ENCODE results near the gene RYR1. TPM values are rescaled to one million over a fixed set of nuclear protein-coding genes. Genes with fewer than 3 reads are reported as not detected.
"Not testable (repeated sequence)": the region's sequence is repeated elsewhere in the genome, so short reads cannot be mapped to it uniquely, and the experiment has no call there.

Gene RYR1
- polyA plus RNA-seq, 4 donors: 0.81 to 2.3 TPM; not detected in 2

DNA sequence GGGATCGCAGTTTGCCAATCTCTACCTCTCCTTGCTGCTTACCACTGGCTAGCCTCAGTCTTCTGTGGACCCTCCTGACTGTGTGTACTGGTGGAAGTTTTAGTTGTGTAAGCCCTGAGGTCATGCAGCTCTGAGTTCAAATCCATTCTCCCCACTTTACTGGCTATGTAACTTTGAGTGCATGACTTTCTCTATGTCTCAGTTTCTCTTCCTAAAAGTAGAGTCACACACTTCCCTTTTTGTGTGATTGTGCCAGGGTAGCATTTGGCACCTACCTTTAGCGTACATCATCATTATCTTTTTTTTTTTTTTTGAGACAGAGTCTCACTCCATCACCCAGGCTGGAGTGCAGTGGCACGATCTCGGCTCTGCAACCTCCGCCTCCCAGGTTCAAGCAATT, 113.9 kb downstream of the RYR1 start:
- Histone ChIP-seq H3K27ac (ENCODE audit: low read depth in 1 of 3, low read length in 2 of 3) (no peak overlapping the region), H3K36me3 (ENCODE audit: control insufficient read depth in 3 of 3, insufficient read depth in 2 of 3, low read depth in 1 of 3, low read length in 3 of 3) (no peaks in the 10 kb centered on the region), H3K4me3 (ENCODE audit: low read depth in 1 of 3, low read length in 3 of 3) (no peak overlapping the region), H3K9me3 (ENCODE audit: control insufficient read depth in 2 of 2, insufficient read depth in 1 of 2, low read depth in 1 of 2, low read length in 1 of 2) (no peaks in the 10 kb centered on the region), H3K4me1 (ENCODE audit: control insufficient read depth in 3 of 3, insufficient read depth in 2 of 3, low read depth in 1 of 3, low read length in 2 of 3) (no peaks in the 10 kb centered on the region), H3K27me3 (ENCODE audit: control insufficient read depth in 3 of 3, insufficient read depth in 3 of 3, low read length in 3 of 3) (peaks cover 0 to 12% (median 0%) of the 10 kb centered on the region in 3 donors)
- no peak for FAIRE-seq
- 88 to 92% (median 89%) methylated on average over 5 of the region's 5 CpGs for WGBS, 3 donors
- no peak for DNase-seq

GRCh38 chr19:38549061-38549460, 115.6 kb downstream of the RYR1 start:
- WGBS, 3 donors: 79 to 92% (median 86%) methylated on average over 5 of the region's 5 CpGs
- H3K9me3 ChIP-seq (ENCODE audit: control insufficient read depth in 2 of 2, insufficient read depth in 1 of 2, low read depth in 1 of 2, low read length in 1 of 2): no peaks in the 10 kb centered on the region
- no peaks in the 10 kb centered on the region for H3K4me1 ChIP-seq (ENCODE audit: control insufficient read depth in 3 of 3, insufficient read depth in 2 of 3, low read depth in 1 of 3, low read length in 2 of 3)
- H3K4me3 ChIP-seq (ENCODE audit: low read depth in 1 of 3, low read length in 3 of 3): no peak overlapping the region
- no peaks in the 10 kb centered on the region for H3K36me3 ChIP-seq (ENCODE audit: control insufficient read depth in 3 of 3, insufficient read depth in 2 of 3, low read depth in 1 of 3, low read length in 3 of 3)
- peaks cover 0 to 3% (median 0%) of the 10 kb centered on the region in 3 donors for H3K27me3 ChIP-seq (ENCODE audit: control insufficient read depth in 3 of 3, insufficient read depth in 3 of 3, low read length in 3 of 3)
- FAIRE-seq (no peak), DNase-seq (no peak)
- H3K27ac ChIP-seq (ENCODE audit: low read depth in 1 of 3, low read length in 2 of 3): no peak overlapping the region

GRCh38 chr19:38549942-38550341, 116.5 kb downstream of the RYR1 start:
- H3K27me3 ChIP-seq (ENCODE audit: control insufficient read depth in 3 of 3, insufficient read depth in 3 of 3, low read length in 3 of 3): peaks cover 0 to 3% (median 0%) of the 10 kb centered on the region in 3 donors
- no peaks in the 10 kb centered on the region for H3K36me3 ChIP-seq (ENCODE audit: control insufficient read depth in 3 of 3, insufficient read depth in 2 of 3, low read depth in 1 of 3, low read length in 3 of 3)
- no peaks in the 10 kb centered on the region for H3K9me3 ChIP-seq (ENCODE audit: control insufficient read depth in 2 of 2, insufficient read depth in 1 of 2, low read depth in 1 of 2, low read length in 1 of 2)
- no peaks in the 10 kb centered on the region for H3K4me1 ChIP-seq (ENCODE audit: control insufficient read depth in 3 of 3, insufficient read depth in 2 of 3, low read depth in 1 of 3, low read length in 2 of 3)
- H3K4me3 ChIP-seq (ENCODE audit: low read depth in 1 of 3, low read length in 3 of 3): no peak overlapping the region
- 72 to 83% (median 76%) methylated on average over 4 of the region's 4 CpGs for WGBS, 3 donors
- H3K27ac ChIP-seq (ENCODE audit: low read depth in 1 of 3, low read length in 2 of 3): no peak overlapping the region
- no peak for DNase-seq
- no peak for FAIRE-seq

GRCh38 chr19:38550376-38550775, 116.9 kb downstream of the RYR1 start:
- H3K27me3 ChIP-seq (ENCODE audit: control insufficient read depth in 3 of 3, insufficient read depth in 3 of 3, low read length in 3 of 3): peaks cover 0 to 3% (median 0%) of the 10 kb centered on the region in 3 donors
- no peaks in the 10 kb centered on the region for H3K9me3 ChIP-seq (ENCODE audit: control insufficient read depth in 2 of 2, insufficient read depth in 1 of 2, low read depth in 1 of 2, low read length in 1 of 2)
- H3K36me3 ChIP-seq (ENCODE audit: control insufficient read depth in 3 of 3, insufficient read depth in 2 of 3, low read depth in 1 of 3, low read length in 3 of 3): no peaks in the 10 kb centered on the region
- no peak for DNase-seq
- no peak for FAIRE-seq
- H3K27ac ChIP-seq (ENCODE audit: low read depth in 1 of 3, low read length in 2 of 3): no peak overlapping the region
- WGBS, 3 donors: 31 to 74% (median 44%) methylated on average over 3 of the region's 3 CpGs
- H3K4me3 ChIP-seq (ENCODE audit: low read depth in 1 of 3, low read length in 3 of 3): no peak overlapping the region
- no peaks in the 10 kb centered on the region for H3K4me1 ChIP-seq (ENCODE audit: control insufficient read depth in 3 of 3, insufficient read depth in 2 of 3, low read depth in 1 of 3, low read length in 2 of 3)

DNA sequence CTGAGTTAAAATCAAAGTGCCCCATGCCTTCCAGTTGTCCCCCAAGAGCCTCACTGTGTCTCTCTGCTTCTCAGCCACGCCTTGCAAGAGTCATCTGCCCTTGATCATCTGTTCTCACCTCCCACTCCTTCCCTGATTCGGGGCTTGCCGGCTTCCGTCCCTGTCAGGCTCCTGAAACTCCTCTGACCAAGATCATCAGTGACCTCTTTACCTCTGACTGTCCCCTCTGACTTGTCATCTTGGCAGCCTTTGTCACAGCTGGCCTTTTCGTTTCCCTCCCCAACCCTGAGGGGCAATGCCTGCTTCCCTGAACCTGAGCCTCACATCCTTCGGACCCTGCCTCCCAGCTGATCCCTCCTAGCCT, 117.9 kb downstream of the RYR1 start:
- no peak for FAIRE-seq

DNA sequence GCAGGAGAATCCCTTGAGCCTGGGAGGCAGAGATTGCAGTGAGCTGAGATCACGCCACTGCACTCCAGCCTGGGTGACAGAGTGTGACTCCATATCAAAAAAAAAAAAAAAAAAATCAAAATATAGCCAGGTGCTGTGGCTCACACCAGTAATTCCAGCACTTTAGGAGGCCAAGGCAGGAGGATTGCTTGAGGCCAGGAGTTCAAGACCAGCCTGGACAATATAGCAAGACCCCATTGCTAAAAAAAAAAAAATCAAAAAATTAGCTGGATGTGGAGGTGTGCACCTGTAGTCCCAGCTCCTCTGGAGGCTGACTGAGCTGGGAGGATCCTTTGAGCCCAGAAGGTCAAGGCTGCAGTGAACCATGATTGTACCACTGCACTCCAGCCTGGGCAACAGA, 119.7 kb downstream of the RYR1 start:
- not testable (repeated sequence) for H3K9me3 ChIP-seq (ENCODE audit: control insufficient read depth in 2 of 2, insufficient read depth in 1 of 2, low read depth in 1 of 2, low read length in 1 of 2); H3K36me3 ChIP-seq (ENCODE audit: control insufficient read depth in 3 of 3, insufficient read depth in 2 of 3, low read depth in 1 of 3, low read length in 3 of 3); H3K27me3 ChIP-seq (ENCODE audit: control insufficient read depth in 3 of 3, insufficient read depth in 3 of 3, low read length in 3 of 3); FAIRE-seq; H3K27ac ChIP-seq (ENCODE audit: low read depth in 1 of 3, low read length in 2 of 3); DNase-seq; H3K4me1 ChIP-seq (ENCODE audit: control insufficient read depth in 3 of 3, insufficient read depth in 2 of 3, low read depth in 1 of 3, low read length in 2 of 3); H3K4me3 ChIP-seq (ENCODE audit: low read depth in 1 of 3, low read length in 3 of 3)
- WGBS, 3 donors: 82 to 100% (median 89%) methylated on average over 1 of the region's 1 CpG

More for the DNA sequence above, 117.9 kb downstream of the RYR1 start:
- no peaks in the 10 kb centered on the region for H3K9me3 ChIP-seq (ENCODE audit: control insufficient read depth in 2 of 2, insufficient read depth in 1 of 2, low read depth in 1 of 2, low read length in 1 of 2)
- WGBS, 3 donors: 59 to 65% (median 60%) methylated on average over 6 of the region's 6 CpGs
- H3K36me3 ChIP-seq (ENCODE audit: control insufficient read depth in 3 of 3, insufficient read depth in 2 of 3, low read depth in 1 of 3, low read length in 3 of 3): no peaks in the 10 kb centered on the region
- H3K27me3 ChIP-seq (ENCODE audit: control insufficient read depth in 3 of 3, insufficient read depth in 3 of 3, low read length in 3 of 3): peaks cover 0 to 3% (median 0%) of the 10 kb centered on the region in 3 donors
- no peaks in the 10 kb centered on the region for H3K4me1 ChIP-seq (ENCODE audit: control insufficient read depth in 3 of 3, insufficient read depth in 2 of 3, low read depth in 1 of 3, low read length in 2 of 3)
- no peak overlapping the region for H3K27ac ChIP-seq (ENCODE audit: low read depth in 1 of 3, low read length in 2 of 3)
- no peak overlapping the region for H3K4me3 ChIP-seq (ENCODE audit: low read depth in 1 of 3, low read length in 3 of 3)
- no peak for DNase-seq

GRCh38 chr19:38554676-38555141, 121.2 kb downstream of the RYR1 start:
- Histone ChIP-seq H3K9me3 (ENCODE audit: control insufficient read depth in 2 of 2, insufficient read depth in 1 of 2, low read depth in 1 of 2, low read length in 1 of 2) (no peaks in the 10 kb centered on the region), H3K4me3 (ENCODE audit: low read depth in 1 of 3, low read length in 3 of 3) (no peak overlapping the region), H3K36me3 (ENCODE audit: control insufficient read depth in 3 of 3, insufficient read depth in 2 of 3, low read depth in 1 of 3, low read length in 3 of 3) (no peaks in the 10 kb centered on the region), H3K27ac (ENCODE audit: low read depth in 1 of 3, low read length in 2 of 3) (no peak overlapping the region), H3K4me1 (ENCODE audit: control insufficient read depth in 3 of 3, insufficient read depth in 2 of 3, low read depth in 1 of 3, low read length in 2 of 3) (no peaks in the 10 kb centered on the region), H3K27me3 (ENCODE audit: control insufficient read depth in 3 of 3, insufficient read depth in 3 of 3, low read length in 3 of 3) (no peaks in the 10 kb centered on the region)
- WGBS, 3 donors: 23 to 55% (median 33%) methylated on average over 3 of the region's 3 CpGs
- FAIRE-seq (no peak), DNase-seq (no peak)

- 70 to 77% (median 77%) methylated on average over 8 of the region's 8 CpGs for WGBS, 3 donors
- Histone ChIP-seq H3K9me3 (ENCODE audit: control insufficient read depth in 2 of 2, insufficient read depth in 1 of 2, low read depth in 1 of 2, low read length in 1 of 2) (no peaks in the 10 kb centered on the region), H3K27me3 (ENCODE audit: control insufficient read depth in 3 of 3, insufficient read depth in 3 of 3, low read length in 3 of 3) (no peaks in the 10 kb centered on the region), H3K4me3 (ENCODE audit: low read depth in 1 of 3, low read length in 3 of 3) (no peak overlapping the region), H3K27ac (ENCODE audit: low read depth in 1 of 3, low read length in 2 of 3) (no peak overlapping the region), H3K4me1 (ENCODE audit: control insufficient read depth in 3 of 3, insufficient read depth in 2 of 3, low read depth in 1 of 3, low read length in 2 of 3) (no peaks in the 10 kb centered on the region), H3K36me3 (ENCODE audit: control insufficient read depth in 3 of 3, insufficient read depth in 2 of 3, low read depth in 1 of 3, low read length in 3 of 3) (no peaks in the 10 kb centered on the region)
- DNase-seq: no peak
- no peak for FAIRE-seq
These were observed 121.7 kb downstream of the RYR1 start for GRCh38 chr19:38555200-38555599.

GRCh38 chr19:38556521-38557174, 123.2 kb downstream of the RYR1 start:
- WGBS, 3 donors: 46 to 63% (median 54%) methylated on average over 7 of the region's 7 CpGs
- H3K4me3 ChIP-seq (ENCODE audit: low read depth in 1 of 3, low read length in 3 of 3): no peak overlapping the region
- no peaks in the 10 kb centered on the region for H3K36me3 ChIP-seq (ENCODE audit: control insufficient read depth in 3 of 3, insufficient read depth in 2 of 3, low read depth in 1 of 3, low read length in 3 of 3)
- H3K9me3 ChIP-seq (ENCODE audit: control insufficient read depth in 2 of 2, insufficient read depth in 1 of 2, low read depth in 1 of 2, low read length in 1 of 2): no peaks in the 10 kb centered on the region
- no peaks in the 10 kb centered on the region for H3K4me1 ChIP-seq (ENCODE audit: control insufficient read depth in 3 of 3, insufficient read depth in 2 of 3, low read depth in 1 of 3, low read length in 2 of 3)
- DNase-seq: no peak
- no peak overlapping the region for H3K27ac ChIP-seq (ENCODE audit: low read depth in 1 of 3, low read length in 2 of 3)
- H3K27me3 ChIP-seq (ENCODE audit: control insufficient read depth in 3 of 3, insufficient read depth in 3 of 3, low read length in 3 of 3): no peaks in the 10 kb centered on the region
- FAIRE-seq: no peak
